ENCODE measurements around the gene ISG15. TPM values are rescaled to one million over a fixed set of nuclear protein-coding genes. Genes with fewer than 3 reads are reported as not detected.

Gene ISG15
- total RNA-seq, 1 experiment from 2014 or later = 140 TPM

- TF ChIP-seq TCF7L2 (IDR thresholded peaks at IDR 0.05; ENCODE audit: borderline replicate concordance, extremely low read depth, insufficient read depth, insufficient read length) (no peak), SRF (IDR thresholded peaks at IDR 0.05; ENCODE audit: low read depth) (no peak), POLR2AphosphoS5 (IDR thresholded peaks at IDR 0.05; ENCODE audit: low read depth, low read length) (no peak), SIN3A (IDR thresholded peaks at IDR 0.05; ENCODE audit: low read depth) (no peak), ATF3 (IDR thresholded peaks at IDR 0.05) (no peak)
Observed at GRCh38 chr1:1061682-1062345, 48.5 kb downstream of the ISG15 start (continued).

- no peaks in the 10 kb centered on the region for H3K27me3 ChIP-seq (ENCODE audit: insufficient read depth, low read length)
- TF ChIP-seq POLR2A (IDR thresholded peaks at IDR 0.05; ENCODE audit: borderline replicate concordance, extremely low read depth, insufficient read depth, insufficient read length) (no peak), YY1 (IDR thresholded peaks at IDR 0.05; ENCODE audit: extremely low read depth, insufficient replicate concordance, low read depth, low read length) (no peak), CTCF (IDR thresholded peaks at IDR 0.05 in 2 of 3, conservative IDR thresholded peaks at IDR 0.05 in 1 of 3; ENCODE audit: borderline replicate concordance in 1 of 3, insufficient read depth in 1 of 3, low read depth in 2 of 3, low read length in 2 of 3) (no peak), REST (IDR thresholded peaks at IDR 0.05; ENCODE audit: low read depth) (no peak), ATF3 (IDR thresholded peaks at IDR 0.05) (no peak), ZFX (IDR thresholded peaks at IDR 0.05) (no peak), SRF (IDR thresholded peaks at IDR 0.05; ENCODE audit: low read depth) (no peak), POLR2AphosphoS5 (IDR thresholded peaks at IDR 0.05; ENCODE audit: low read depth, low read length) (no peak), SIN3A (IDR thresholded peaks at IDR 0.05; ENCODE audit: low read depth) (no peak), JUND (IDR thresholded peaks at IDR 0.05) (no peak), ZNF274 (IDR thresholded peaks at IDR 0.05; ENCODE audit: low read depth, low read length) (no peak), CEBPB (IDR thresholded peaks at IDR 0.05; ENCODE audit: low read depth) (no peak), EGR1 (IDR thresholded peaks at IDR 0.05; ENCODE audit: low read depth) (no peak)
- H3K36me3 ChIP-seq (ENCODE audit: control insufficient read depth in 1 of 2, insufficient read depth in 2 of 2, low read length in 2 of 2) = no peaks in the 10 kb centered on the region
- peak overlapping the region; percentile 98 for H3K4me2 ChIP-seq (ENCODE audit: low read length)
- ChIA-PET RAD21 (ENCODE audit: low non-redundant PET in 1 of 2, low total read pairs in 2 of 2, uncharacterized antibody in 2 of 2, unreplicated experiment in 2 of 2) (no interaction called here), CTCF (interaction anchor here (1.5 to 2.3 kb wide), 3 partner anchors 43 to 79 kb away, joined by 9 to 18 read pairs (median 10); partner anchors contain the start of genes AGRN and ISG15), POLR2A (interaction anchor here (0.6 to 1.7 kb wide), 2 partner anchors 12 to 41 kb away, joined by 3 to 4 read pairs; partner anchors contain the start of gene RNF223)
- peak overlapping the region; percentile 82; the same call in 1 of the 2 replicates for H3K27ac ChIP-seq (ENCODE audit: low read depth, low read length)
- no peaks in the 10 kb centered on the region for H3K9me3 ChIP-seq (ENCODE audit: control insufficient read depth in 1 of 2, insufficient read depth in 1 of 2, low read depth in 1 of 2, low read length in 2 of 2)
- H3K9me2 ChIP-seq (ENCODE audit: insufficient read depth) = no peaks in the 10 kb centered on the region
- H3K9ac ChIP-seq (ENCODE audit: low read length) = peak overlapping the region; percentile 67
- no peak for ATAC-seq
- H2AFZ ChIP-seq (ENCODE audit: low read depth, low read length, poor library complexity, severe bottlenecking) = no peak overlapping the region
- no peaks in the 10 kb centered on the region for H3K79me2 ChIP-seq (ENCODE audit: insufficient read depth, low read length)
- intact Hi-C loops (cut with micrococcal nuclease) = loop anchor here (5.0 kb wide), 2 partner anchors 45 to 80 kb away; partner anchors contain the start of gene PERM1
- 0 out of 4 replicates have a peak overlapping the region, but pooled peaks of 1 of the 2 experiments have one; percentile 57 for H3K4me3 ChIP-seq (replicated peaks in 1 of 2; ENCODE audit: low read depth in 1 of 2, low read length in 2 of 2)
- H4K20me1 ChIP-seq (ENCODE audit: insufficient read depth) = no peaks in the 10 kb centered on the region
- no TSS peak for BruUV-seq (replicated peaks)
- peaks cover 33 to 75% of the 10 kb centered on the region in 2 experiments for H3K4me1 ChIP-seq (ENCODE audit: control insufficient read depth in 1 of 2, insufficient read depth in 2 of 2, low read length in 2 of 2)
- DNase-seq (ENCODE audit: low read depth, low spot score) = no peak
Observed at GRCh38 chr1:1062348-1063163, 49.3 kb downstream of the ISG15 start.
